GM23248 (cell line): ENCODE results near the gene NCOA7. TPM values are rescaled to one million over a fixed set of nuclear protein-coding genes. Genes with fewer than 3 reads are reported as not detected.

ENCODE experiments used
- DNase-seq: peaks from one replicate; pipeline ENCODE4 v3.0.0-alpha.2; 2015
- H2AFZ ChIP-seq: fragments of 200-600 bp; sonication (generic); 2 replicates; pipeline ENCODE4 v1.6.1; 2016; ENCODE audit warnings: antibody characterized with exemption
- H3F3A ChIP-seq: fragments of 200-600 bp; sonication (generic); 2 replicates; pipeline ENCODE4 v1.6.1; 2016; ENCODE audit warnings: mild to moderate bottlenecking, antibody characterized with exemption, mixed run types; ENCODE audit not compliant: insufficient read depth
- H3K27ac ChIP-seq: fragments of 200-600 bp; sonication (generic); 2 replicates; pipeline ENCODE4 v1.5.1; 2016; ENCODE audit warnings: mild to moderate bottlenecking
- H3K27me3 ChIP-seq: fragments of 200-600 bp; sonication (generic); replicated peaks from 2 replicates; pipeline ENCODE4 v1.6.1; 2016; ENCODE audit warnings: mild to moderate bottlenecking; ENCODE audit not compliant: insufficient read depth
- H3K36me3 ChIP-seq: fragments of 200-600 bp; sonication (generic); 2 replicates; pipeline ENCODE4 v1.6.1; 2016; ENCODE audit warnings: low read depth, mild to moderate bottlenecking
- H3K4me1 ChIP-seq: fragments of 200-600 bp; sonication (generic); 2 replicates; pipeline ENCODE4 v1.6.1; 2016; ENCODE audit warnings: mild to moderate bottlenecking; ENCODE audit not compliant: insufficient read depth
- H3K4me2 ChIP-seq: fragments of 200-600 bp; sonication (generic); one replicate; pipeline ENCODE4 v1.6.1; 2016; ENCODE audit warnings: mild to moderate bottlenecking; ENCODE audit not compliant: unreplicated experiment
- H3K4me3 ChIP-seq: fragments of 200-600 bp; sonication (generic); 2 replicates; pipeline ENCODE4 v1.5.1; 2016; ENCODE audit warnings: mild to moderate bottlenecking
- H3K79me2 ChIP-seq: fragments of 200-600 bp; sonication (generic); 2 replicates; pipeline ENCODE4 v1.6.1; 2016; ENCODE audit warnings: mild to moderate bottlenecking; ENCODE audit not compliant: insufficient read depth
- H3K9ac ChIP-seq: fragments of 200-600 bp; sonication (generic); 2 replicates; pipeline ENCODE4 v1.6.1; 2016; ENCODE audit warnings: mild to moderate bottlenecking
- H3K9me2 ChIP-seq: fragments of 200-600 bp; sonication (generic); 2 replicates; pipeline ENCODE4 v1.6.1; 2016; ENCODE audit warnings: mixed run types, mild to moderate bottlenecking, moderate library complexity; ENCODE audit not compliant: insufficient read depth
- H3K9me3 ChIP-seq: fragments of 200-600 bp; sonication (generic); one replicate; pipeline ENCODE4 v1.6.1; 2017; ENCODE audit warnings: low read depth
- H4K20me1 ChIP-seq: fragments of 200-600 bp; sonication (generic); 2 replicates; pipeline ENCODE4 v1.6.0; 2016; ENCODE audit not compliant: insufficient read depth
- EZH2 ChIP-seq: fragments of 200-600 bp; sonication (generic); IDR thresholded peaks from 2 replicates; pipeline ENCODE4 v1.6.1; 2018; ENCODE audit warnings: antibody characterized with exemption, mild to moderate bottlenecking; ENCODE audit not compliant: insufficient read depth, poor library complexity, severe bottlenecking
- EZH2phosphoT487 ChIP-seq: fragments of 200-600 bp; sonication (generic); IDR thresholded peaks from 2 replicates; pipeline ENCODE4 v1.6.1; 2018; ENCODE audit warnings: antibody characterized with exemption, moderate library complexity, mild to moderate bottlenecking, low read depth; ENCODE audit not compliant: insufficient read depth
- WGBS, 2 experiments: methylation state at CpG; one replicate each; pipeline ENCODE4 v1.1.6; 2015 to 2017; ENCODE audit warnings: low lambda C conversion rate in 2 of 2, low coverage in 1 of 2; ENCODE audit errors: missing lambda C conversion rate in 2 of 2; 5-methylcytosine and 5-hydroxymethylcytosine counted together
- in situ Hi-C: fragments of 300-500 bp; cut with MboI; formaldehyde crosslinking; loops from 2 replicates; pipeline ENCODE4 v1.15.0; 2020
- polyA plus RNA-seq: library from polyadenylated mRNA; unstranded; fragments of >200 nt; fragmentation: Nextera tagmentation; extraction: Ambion mirVana; gene quantifications from 2 replicates; pipeline ENCODE4 v1.2.1, GENCODE V29; 2016
- total RNA-seq: library from RNA; depleted of rRNA; stranded (reverse); fragments of >200 nt; shearing (Covaris generic); gene quantifications from 2 replicates; pipeline ENCODE4 v1.2.3, GENCODE V29; 2014

The NCOA7 gene
- total and polyA plus RNA-seq, 2 experiments from 2014 or later = 9.5 to 10.2 TPM

- Histone ChIP-seq H3K27me3 (no peaks in the 10 kb centered on the region), H3K9ac (peak overlapping the region; percentile 76), H3K27ac (peak overlapping the region; percentile 17; the same call in 1 of the 2 replicates), H3F3A (no peaks in the 10 kb centered on the region), H3K4me3 (peak overlapping the region; percentile 75), H4K20me1 (no peaks in the 10 kb centered on the region), H2AFZ (peak overlapping the region; percentile 96), H3K4me1 (0 out of 2 replicates have a peak, but pooled peaks cover 12% of the 10 kb centered on the region), H3K4me2 (peak overlapping the region; percentile 87), H3K9me3 (no peaks in the 10 kb centered on the region), H3K79me2 (peaks cover 15% of the 10 kb centered on the region; the same call in 1 of the 2 replicates), H3K9me2 (no peaks in the 10 kb centered on the region), H3K36me3 (no peaks in the 10 kb centered on the region)
- TF ChIP-seq EZH2 = no peak
- TF ChIP-seq EZH2phosphoT487 = no peak
- in situ Hi-C loops = loop anchor here (10.0 kb wide), 1 partner anchor 651 kb away; the partner anchor contains the start of gene HDDC2
- DNase-seq = no peak
- WGBS, 2 experiments = 34 to 39% methylated on average over 5 of the region's 5 CpGs
Observed at GRCh38 chr6:125955973-125956372, 165.2 kb downstream of the NCOA7 start.

- H3K9me3 ChIP-seq = no peaks in the 10 kb centered on the region
- 0 out of 2 replicates have a peak, but pooled peaks cover 12% of the 10 kb centered on the region for H3K4me1 ChIP-seq
- H3K27me3 ChIP-seq = no peaks in the 10 kb centered on the region
- H3K27ac ChIP-seq = peak within 1 kb of the TSS; percentile 28
- H2AFZ ChIP-seq = peak within 1 kb of the TSS; percentile 96
- H3K9ac ChIP-seq = peak within 1 kb of the TSS; percentile 76
- no peaks in the 10 kb centered on the region for H3F3A ChIP-seq
- peak within 1 kb of the TSS; percentile 75 for H3K4me3 ChIP-seq
- peak; percentile 99 for DNase-seq
- WGBS, 2 experiments = 2 to 3% methylated on average over 61 to 82 of the region's 82 CpGs
- TF ChIP-seq EZH2phosphoT487 = no peak
- TF ChIP-seq EZH2 = no peak
- no peaks in the 10 kb centered on the region for H3K36me3 ChIP-seq
- in situ Hi-C loops = loop anchor here (10.0 kb wide), 1 partner anchor 652 kb away; the partner anchor contains the start of gene HDDC2
- no peaks in the 10 kb centered on the region for H4K20me1 ChIP-seq
- H3K9me2 ChIP-seq = no peaks in the 10 kb centered on the region
- H3K4me2 ChIP-seq = peak within 1 kb of the TSS; percentile 87
- peaks cover 15% of the 10 kb centered on the region; the same call in 1 of the 2 replicates for H3K79me2 ChIP-seq
Observed at GRCh38 chr6:125956506-125957390, 166.0 kb downstream of the NCOA7 start, which contains the start of gene HINT3. Gene HINT3, plus strand, starts transcription at chr6:125956770. Its CDS starts 208 bp downstream, at chr6:125956978.

GRCh38 chr6:125957391-125957693 lies 166.6 kb downstream of the NCOA7 start:
- Histone ChIP-seq H3K4me3 (peak overlapping the region; percentile 75), H3K36me3 (no peaks in the 10 kb centered on the region), H3K4me2 (peak overlapping the region; percentile 87), H2AFZ (peak overlapping the region; percentile 96), H3K27ac (peak overlapping the region; percentile 28; the same call in 1 of the 2 replicates), H3F3A (no peaks in the 10 kb centered on the region), H3K79me2 (peaks cover 15% of the 10 kb centered on the region; the same call in 1 of the 2 replicates), H4K20me1 (no peaks in the 10 kb centered on the region), H3K9me2 (no peaks in the 10 kb centered on the region), H3K4me1 (0 out of 2 replicates have a peak, but pooled peaks cover 12% of the 10 kb centered on the region), H3K9ac (peak overlapping the region; percentile 76), H3K9me3 (no peaks in the 10 kb centered on the region), H3K27me3 (no peaks in the 10 kb centered on the region)
- no peak for DNase-seq
- in situ Hi-C loops = loop anchor here (10.0 kb wide), 1 partner anchor 653 kb away; the partner anchor contains the start of gene HDDC2
- WGBS, 2 experiments = 0 to 4% methylated on average over 3 of the region's 3 CpGs
- TF ChIP-seq EZH2 (no peak), EZH2phosphoT487 (no peak)

- in situ Hi-C loops = loop anchor here (10.0 kb wide), 1 partner anchor 653 kb away; the partner anchor contains the start of gene HDDC2
- WGBS, 2 experiments = 41 to 42% methylated on average over 4 of the region's 4 CpGs
Observed at GRCh38 chr6:125957845-125958244, 167.1 kb downstream of the NCOA7 start.

More at GRCh38 chr6:125957845-125958244, 167.1 kb downstream of the NCOA7 start:
- peak overlapping the region; percentile 28; the same call in 1 of the 2 replicates for H3K27ac ChIP-seq
- no peaks in the 10 kb centered on the region for H3K9me2 ChIP-seq
- H4K20me1 ChIP-seq = no peaks in the 10 kb centered on the region
- H3K4me1 ChIP-seq = 0 out of 2 replicates have a peak, but pooled peaks cover 12% of the 10 kb centered on the region
- TF ChIP-seq EZH2phosphoT487 = no peak
- peak overlapping the region; percentile 87 for H3K4me2 ChIP-seq
- H3K4me3 ChIP-seq = peak overlapping the region; percentile 75
- peak overlapping the region; percentile 76 for H3K9ac ChIP-seq
- H3K79me2 ChIP-seq = peaks cover 15% of the 10 kb centered on the region; the same call in 1 of the 2 replicates
- H3K27me3 ChIP-seq = no peaks in the 10 kb centered on the region
- no peaks in the 10 kb centered on the region for H3F3A ChIP-seq
- peak overlapping the region; percentile 96 for H2AFZ ChIP-seq
- DNase-seq = peak; percentile 69
- no peaks in the 10 kb centered on the region for H3K36me3 ChIP-seq
- H3K9me3 ChIP-seq = no peaks in the 10 kb centered on the region
